Endodermal cell (in vitro differentiated cells): Measurements from ENCODE around the gene DOK7. TPM values are rescaled to one million over a fixed set of nuclear protein-coding genes. Genes with fewer than 3 reads are reported as not detected.

Source experiments
- DNase-seq: peaks from one replicate; pipeline ENCODE4 v3.0.0-alpha.2; 2017
- H3K27ac ChIP-seq: 2 replicates; pipeline ENCODE4 v1.5.1; 2013; ENCODE audit warnings: mild to moderate bottlenecking, low read depth, low read length, moderate library complexity
- H3K27me3 ChIP-seq: 2 replicates; pipeline ENCODE4 v1.6.1; 2013; ENCODE audit warnings: mild to moderate bottlenecking, low read length, moderate library complexity; ENCODE audit not compliant: insufficient read depth, control insufficient read depth, poor library complexity, severe bottlenecking
- H3K36me3 ChIP-seq: 2 replicates; pipeline ENCODE4 v1.7.0; 2013; ENCODE audit warnings: mild to moderate bottlenecking, low read length, moderate library complexity; ENCODE audit not compliant: control insufficient read depth, insufficient read depth
- H3K4me1 ChIP-seq: one replicate; pipeline ENCODE4 v1.7.0; 2013; ENCODE audit warnings: low read length; ENCODE audit not compliant: control insufficient read depth, insufficient read depth
- H3K4me3 ChIP-seq: 2 replicates; pipeline ENCODE4 v1.5.1; 2013; ENCODE audit warnings: mild to moderate bottlenecking, low read length, moderate library complexity
- H3K9ac ChIP-seq: 2 replicates; pipeline ENCODE4 v1.6.1; 2013; ENCODE audit warnings: mild to moderate bottlenecking, low read length, moderate library complexity; ENCODE audit not compliant: poor library complexity, severe bottlenecking; ENCODE audit errors: extremely low read depth
- H3K9me3 ChIP-seq: 2 replicates; pipeline ENCODE4 v1.6.1; 2013; ENCODE audit warnings: mild to moderate bottlenecking, low read length, moderate library complexity; ENCODE audit not compliant: control insufficient read depth
- H3K27ac Mint-ChIP-seq: 2 replicates; pipeline ENCODE4 v1.8.0; 2020; ENCODE audit warnings: mixed read lengths
- H3K27me3 Mint-ChIP-seq: 2 replicates; pipeline ENCODE4 v1.8.0; 2021; ENCODE audit warnings: mild to moderate bottlenecking, mixed read lengths; ENCODE audit not compliant: insufficient read depth
- H3K36me3 Mint-ChIP-seq: 2 replicates; pipeline ENCODE4 v1.8.0; 2020; ENCODE audit warnings: low read depth, mixed read lengths
- H3K4me1 Mint-ChIP-seq: 2 replicates; pipeline ENCODE4 v1.8.0; 2020; ENCODE audit warnings: mixed read lengths
- H3K4me3 Mint-ChIP-seq: 2 replicates; pipeline ENCODE4 v1.8.0; 2020; ENCODE audit warnings: mild to moderate bottlenecking, moderate library complexity, mixed read lengths
- H3K9me3 Mint-ChIP-seq: 2 replicates; pipeline ENCODE4 v1.8.0; 2020; ENCODE audit warnings: mild to moderate bottlenecking, mixed read lengths
- CTCF ChIP-seq: fragments of 200-600 bp; sonication (generic); conservative IDR thresholded peaks from 2 replicates; pipeline ENCODE4 v1.5.0; 2021; ENCODE audit warnings: antibody characterized with exemption, mild to moderate bottlenecking
- WGBS, 2 experiments: methylation state at CpG; one replicate each; pipeline versions ENCODE4 v1.1.5 to v1.1.7; 2013; ENCODE audit warnings: missing lambda C conversion rate in 2 of 2, mixed read lengths in 1 of 2; ENCODE audit not compliant: insufficient coverage in 1 of 2, insufficient read length in 1 of 2; 5-methylcytosine and 5-hydroxymethylcytosine counted together
- total RNA-seq, 2 donors: library from RNA; stranded (reverse); fragmentation: NEBNext Ultra II Directional in 1 of 2; extraction: Animal tissue kit (Norgen Biotek cat#: 25700) in 1 of 2; gene quantifications; 2 replicates in 1 of 2; 3 replicates in 1 of 2; pipeline ENCODE4 v1.2.1, GENCODE V29; 2021

Gene DOK7
- total RNA-seq, 2 donors from 2014 or later, result 0.38 to 1.3 TPM

GRCh38 chr4:3442460-3442958 is 20.6 kb upstream of the DOK7 start:
- no peaks in the 10 kb centered on the region for H3K27me3 Mint-ChIP-seq
- peak; percentile 74 for DNase-seq
- Histone ChIP-seq H3K9ac (no peak overlapping the region), H3K4me3 (no peak overlapping the region), H3K36me3 (no peaks in the 10 kb centered on the region), H3K27me3 (no peaks in the 10 kb centered on the region), H3K9me3 (no peaks in the 10 kb centered on the region), H3K27ac (no peak overlapping the region), H3K4me1 (no peaks in the 10 kb centered on the region)
- H3K4me1 Mint-ChIP-seq, result no peaks in the 10 kb centered on the region
- H3K4me3 Mint-ChIP-seq, result no peak overlapping the region
- H3K36me3 Mint-ChIP-seq, result no peaks in the 10 kb centered on the region
- WGBS, 2 experiments, result 87 to 88% methylated on average over 8 to 14 of the region's 14 CpGs
- no peak overlapping the region for H3K27ac Mint-ChIP-seq
- TF ChIP-seq CTCF, result no peak
- H3K9me3 Mint-ChIP-seq, result no peaks in the 10 kb centered on the region

DNA sequence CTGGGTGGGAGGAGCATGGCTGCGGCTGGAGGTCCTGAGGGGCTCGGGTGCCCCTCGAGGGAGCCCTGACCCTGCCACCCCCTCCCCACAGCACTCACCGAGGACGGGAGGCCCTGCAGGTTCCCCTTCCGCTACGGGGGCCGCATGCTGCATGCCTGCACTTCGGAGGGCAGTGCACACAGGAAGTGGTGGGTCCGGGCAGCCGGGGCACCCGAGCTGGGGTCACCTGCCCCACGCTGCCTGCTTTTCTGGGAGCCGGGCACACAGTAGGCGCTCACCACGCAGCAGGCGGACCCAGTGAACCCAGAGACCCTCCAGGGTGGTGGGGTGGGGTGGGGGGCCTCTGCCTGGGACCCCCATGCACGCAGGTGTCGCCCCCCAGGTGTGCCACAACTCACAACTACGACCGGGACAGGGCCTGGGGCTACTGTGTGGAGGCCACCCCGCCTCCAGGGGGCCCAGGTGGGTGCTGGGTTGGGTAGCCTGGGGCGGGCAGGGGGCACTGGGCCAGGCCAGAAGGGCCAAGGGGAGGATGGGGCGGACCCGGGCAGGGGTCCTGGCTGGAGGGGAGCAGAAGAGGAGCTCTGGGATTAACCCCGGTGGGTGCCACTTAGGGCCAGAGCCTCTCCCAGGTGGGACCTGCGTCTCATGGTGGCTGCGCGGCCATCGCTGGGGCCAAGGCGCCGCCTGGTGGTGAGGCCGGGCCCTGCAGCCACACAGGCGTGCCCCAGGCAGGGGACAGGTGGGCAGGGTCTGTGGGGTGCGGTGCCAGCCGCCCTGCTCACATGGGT is 20.0 kb upstream of the DOK7 start:
- TF ChIP-seq CTCF, result peak; percentile 99
- Histone ChIP-seq H3K9ac (no peak overlapping the region), H3K4me1 (no peaks in the 10 kb centered on the region), H3K9me3 (no peaks in the 10 kb centered on the region), H3K27ac (no peak overlapping the region), H3K4me3 (no peak overlapping the region), H3K36me3 (no peaks in the 10 kb centered on the region), H3K27me3 (no peaks in the 10 kb centered on the region)
- no peaks in the 10 kb centered on the region for H3K9me3 Mint-ChIP-seq
- H3K36me3 Mint-ChIP-seq, result no peaks in the 10 kb centered on the region
- peak; percentile 90 for DNase-seq
- no peaks in the 10 kb centered on the region for H3K4me1 Mint-ChIP-seq
- WGBS, 2 experiments, result 71 to 92% methylated on average over 9 to 36 of the region's 36 CpGs
- no peak overlapping the region for H3K27ac Mint-ChIP-seq
- H3K4me3 Mint-ChIP-seq, result no peak overlapping the region
- no peaks in the 10 kb centered on the region for H3K27me3 Mint-ChIP-seq

- Mint-ChIP-seq H3K4me3 (no peak overlapping the region), H3K27me3 (no peaks in the 10 kb centered on the region), H3K4me1 (no peaks in the 10 kb centered on the region), H3K27ac (no peak overlapping the region), H3K9me3 (no peaks in the 10 kb centered on the region), H3K36me3 (no peaks in the 10 kb centered on the region)
- DNase-seq, result no peak
- Histone ChIP-seq H3K4me3 (no peak overlapping the region), H3K27ac (no peak overlapping the region), H3K4me1 (no peaks in the 10 kb centered on the region), H3K9me3 (no peaks in the 10 kb centered on the region), H3K9ac (no peak overlapping the region), H3K27me3 (no peaks in the 10 kb centered on the region), H3K36me3 (no peaks in the 10 kb centered on the region)
- WGBS, 2 experiments, result 80 to 82% methylated on average over 10 to 17 of the region's 17 CpGs
- TF ChIP-seq CTCF, result no peak
Measured at GRCh38 chr4:3443750-3444309, 19.3 kb upstream of the DOK7 start.
